WTC11 (cell line): ENCODE results near the gene DUSP9. TPM values are rescaled to one million over a fixed set of nuclear protein-coding genes. Genes with fewer than 3 reads are reported as not detected.

Experiments used
- ATAC-seq: fragments of 200-7000 bp; cut with Tn5 transposase; 2 replicates; pipeline ENCODE4 v1.10.0; 2021; ENCODE audit warnings: mild to moderate bottlenecking, moderate library complexity
- CTCF ChIA-PET: fragments of 300-600 bp; sonication (Branson Sonifier 250); formaldehyde crosslinking; loops from one replicate; lab custom pipeline; 2021; ENCODE audit warnings: antibody characterized with exemption; lab: Charles Lee
- POLR2A ChIA-PET: fragments of 350-600 bp; sonication (Branson Sonifier 250); formaldehyde crosslinking; loops from one replicate; lab custom pipeline; 2021; ENCODE audit warnings: antibody characterized with exemption; lab: Charles Lee
- DNase-seq: peaks from one replicate; pipeline ENCODE4 v3.0.0; 2021; ENCODE audit warnings: low spot score
- H3K27ac Mint-ChIP-seq: 2 replicates; pipeline ENCODE4 v1.8.0; 2021; ENCODE audit warnings: mixed read lengths
- H3K27me3 Mint-ChIP-seq: 2 replicates; pipeline ENCODE4 v1.8.0; 2021; ENCODE audit warnings: low read depth, mild to moderate bottlenecking, moderate library complexity, mixed read lengths
- H3K36me3 Mint-ChIP-seq: 2 replicates; pipeline ENCODE4 v1.8.0; 2021; ENCODE audit warnings: mixed read lengths
- H3K4me1 Mint-ChIP-seq: 2 replicates; pipeline ENCODE4 v1.8.0; 2022; ENCODE audit warnings: mixed read lengths
- H3K4me3 Mint-ChIP-seq: 2 replicates; pipeline ENCODE4 v1.8.0; 2021; ENCODE audit warnings: mild to moderate bottlenecking, moderate library complexity, mixed read lengths
- H3K9me3 Mint-ChIP-seq: 2 replicates; pipeline ENCODE4 v1.8.0; 2021; ENCODE audit warnings: mixed read lengths
- GRHL2 ChIP-seq: fragments of 250-450 bp; sonication (Bioruptor Pico); IDR thresholded peaks from 2 replicates; pipeline ENCODE4 v1.8.0; 2022; ENCODE audit warnings: mild to moderate bottlenecking, moderate library complexity; ENCODE audit not compliant: insufficient replicate concordance, severe bottlenecking
- GTF2I ChIP-seq: fragments of 250-450 bp; sonication (Bioruptor Pico); conservative IDR thresholded peaks from 2 replicates; pipeline ENCODE4 v1.4.0; 2021; ENCODE audit warnings: mild to moderate bottlenecking
- NFYB ChIP-seq: sonication (generic); formaldehyde crosslinking; conservative IDR thresholded peaks from 2 replicates; pipeline ENCODE4 v1.8.0; 2022; ENCODE audit warnings: low read depth, missing genetic modification reagents
- NR1H2 ChIP-seq: sonication (generic); formaldehyde crosslinking; IDR thresholded peaks from 2 replicates; pipeline ENCODE4 v1.9.0; 2021; ENCODE audit warnings: mild to moderate bottlenecking, moderate library complexity, missing genetic modification reagents
- RORB ChIP-seq: fragments of 250-450 bp; sonication (Bioruptor Pico); IDR thresholded peaks from 2 replicates; pipeline ENCODE4 v1.9.0; 2021; ENCODE audit warnings: mild to moderate bottlenecking
- TCF7 ChIP-seq: sonication (generic); formaldehyde crosslinking; IDR thresholded peaks from 2 replicates; pipeline ENCODE4 v1.8.0; 2022; ENCODE audit warnings: mild to moderate bottlenecking, low read depth, missing genetic modification reagents, moderate library complexity
- TEAD4 ChIP-seq: sonication (generic); formaldehyde crosslinking; IDR thresholded peaks from 2 replicates; pipeline ENCODE4 v1.8.0; 2022; ENCODE audit warnings: mild to moderate bottlenecking, missing genetic modification reagents
- ZBTB21 ChIP-seq: sonication (generic); formaldehyde crosslinking; IDR thresholded peaks from 2 replicates; pipeline ENCODE4 v1.8.1; 2023; ENCODE audit warnings: mild to moderate bottlenecking, missing genetic modification reagents, borderline replicate concordance
- ZNF121 ChIP-seq: sonication (generic); formaldehyde crosslinking; IDR thresholded peaks from 2 replicates; pipeline ENCODE4 v1.8.0; 2023; ENCODE audit warnings: missing genetic modification reagents
- ZNF219 ChIP-seq: sonication (generic); formaldehyde crosslinking; IDR thresholded peaks from 2 replicates; pipeline ENCODE4 v1.8.0; 2023; ENCODE audit warnings: missing genetic modification reagents, mild to moderate bottlenecking, borderline replicate concordance
- ZNF396 ChIP-seq: fragments of 250-450 bp; sonication (Bioruptor Pico); IDR thresholded peaks from 2 replicates; pipeline ENCODE4 v1.8.0; 2021; ENCODE audit warnings: mild to moderate bottlenecking, moderate library complexity, borderline replicate concordance
- ZNF416 ChIP-seq: fragments of 250-450 bp; sonication (Bioruptor Pico); IDR thresholded peaks from 2 replicates; pipeline ENCODE4 v1.9.0; 2021; ENCODE audit warnings: mild to moderate bottlenecking, inconsistent platforms
- ZNF423 ChIP-seq: fragments of 250-450 bp; sonication (Bioruptor Pico); IDR thresholded peaks from 2 replicates; pipeline ENCODE4 v2.1.2; 2022; ENCODE audit warnings: mild to moderate bottlenecking, moderate library complexity
- total RNA-seq: library from RNA; stranded (reverse); gene quantifications from 3 replicates; pipeline ENCODE4 v1.2.3, GENCODE V29; 2021
- TF ChIP-seq, protein P1 (sequence below): sonication (generic); formaldehyde crosslinking; IDR thresholded peaks from 2 replicates; pipeline ENCODE4 v1.8.1; 2023; ENCODE audit warnings: mild to moderate bottlenecking, moderate library complexity, missing genetic modification reagents
- TF ChIP-seq, protein P2 (sequence below): sonication (generic); formaldehyde crosslinking; IDR thresholded peaks from 2 replicates; pipeline ENCODE4 v1.8.1; 2023; ENCODE audit warnings: mild to moderate bottlenecking, missing genetic modification reagents, moderate library complexity
- TF ChIP-seq, protein P3 (sequence below): sonication (generic); formaldehyde crosslinking; IDR thresholded peaks from 2 replicates; pipeline ENCODE4 v1.8.0; 2023; ENCODE audit warnings: missing genetic modification reagents
- TF ChIP-seq, protein P4 (sequence below): fragments of 200-600 bp; IDR thresholded peaks from 2 replicates; pipeline ENCODE4 v1.8.0; 2022; ENCODE audit warnings: antibody characterized with exemption
- TF ChIP-seq, protein P5 (sequence below): sonication (generic); formaldehyde crosslinking; IDR thresholded peaks from 2 replicates; pipeline ENCODE4 v1.8.1; 2022; ENCODE audit warnings: mild to moderate bottlenecking, moderate library complexity, missing genetic modification reagents
- TF ChIP-seq, protein P6 (sequence below): fragments of 250-450 bp; sonication (Bioruptor Pico); IDR thresholded peaks from 2 replicates; pipeline ENCODE4 v1.8.0; 2021; ENCODE audit warnings: mild to moderate bottlenecking
- TF ChIP-seq, protein P7 (sequence below): sonication (generic); formaldehyde crosslinking; IDR thresholded peaks from 2 replicates; pipeline ENCODE4 v1.8.0; 2022; ENCODE audit warnings: mild to moderate bottlenecking, missing genetic modification reagents
- TF ChIP-seq, protein P8 (sequence below): fragments of 250-450 bp; sonication (Bioruptor Pico); IDR thresholded peaks from 2 replicates; pipeline ENCODE4 v1.9.0; 2021; ENCODE audit warnings: mild to moderate bottlenecking, borderline replicate concordance
- TF ChIP-seq, protein P9 (sequence below): sonication (generic); formaldehyde crosslinking; conservative IDR thresholded peaks from 2 replicates; pipeline ENCODE4 v1.8.1; 2022; ENCODE audit warnings: mild to moderate bottlenecking, missing genetic modification reagents

DUSP9 gene
- total RNA-seq, 1 experiment from 2014 or later, result 2.5 TPM

DNA sequence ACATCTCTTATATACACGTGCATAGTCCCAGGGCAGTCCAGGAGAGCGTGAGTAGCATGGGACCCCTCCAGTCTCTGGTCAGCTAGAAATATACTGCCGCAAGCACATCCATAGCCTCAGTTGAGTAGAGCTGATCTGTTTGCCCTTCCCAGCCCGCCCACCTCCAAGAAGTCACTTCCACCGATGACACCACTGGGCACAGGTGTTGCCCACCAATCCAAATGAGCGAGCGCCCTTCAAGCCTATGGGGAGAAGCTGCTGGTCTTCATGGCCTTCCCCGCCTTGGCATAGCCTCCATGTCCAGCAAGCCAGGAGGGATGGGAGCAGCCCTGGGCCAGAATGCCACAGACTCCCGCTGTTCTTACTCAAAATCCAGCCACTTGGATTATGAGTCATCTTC, 10.2 kb downstream of the DUSP9 start (continued):
- TF ChIP-seq GRHL2 (CRISPR knock-in tag), result no peak
- TF ChIP-seq, all 79 proteins: peak for 0

DNA sequence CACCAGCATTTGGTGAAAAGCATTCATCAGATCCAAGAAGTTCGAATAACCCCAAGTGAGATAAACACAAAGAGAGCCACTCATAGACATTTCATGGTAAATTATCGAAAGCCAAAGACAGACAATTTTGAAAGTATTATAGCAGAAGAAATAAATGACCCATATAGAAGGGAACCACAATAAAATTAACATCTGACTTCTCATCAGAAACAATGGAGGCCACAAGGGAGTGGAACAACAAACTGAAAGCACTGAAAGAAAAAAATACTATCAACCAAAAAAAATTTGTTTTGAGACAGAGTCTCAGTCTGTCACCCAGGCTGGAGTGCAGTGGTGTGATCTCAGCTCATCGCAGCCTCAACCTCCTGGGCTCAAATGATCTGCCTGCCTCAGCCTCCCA, 12.3 kb downstream of the DUSP9 start:
- Mint-ChIP-seq H3K36me3 (no peaks in the 10 kb centered on the region), H3K4me1 (no peaks in the 10 kb centered on the region; the same call in 1 of the 2 replicates)
- POLR2A ChIA-PET, result interaction anchor here (0.6 kb wide), 1 partner anchor 12 kb away, joined by 3 read pairs; the partner anchor contains the start of gene DUSP9
- no peak for TF ChIP-seq ZNF121 (CRISPR knock-in tag)
- no peak for TF ChIP-seq TCF7 (CRISPR knock-in tag)
- no peak for TF ChIP-seq ZBTB21 (CRISPR knock-in tag)
- TF ChIP-seq ZNF396 (CRISPR knock-in tag), result no peak
- no peak for TF ChIP-seq TEAD4
- TF ChIP-seq, protein P1, sequence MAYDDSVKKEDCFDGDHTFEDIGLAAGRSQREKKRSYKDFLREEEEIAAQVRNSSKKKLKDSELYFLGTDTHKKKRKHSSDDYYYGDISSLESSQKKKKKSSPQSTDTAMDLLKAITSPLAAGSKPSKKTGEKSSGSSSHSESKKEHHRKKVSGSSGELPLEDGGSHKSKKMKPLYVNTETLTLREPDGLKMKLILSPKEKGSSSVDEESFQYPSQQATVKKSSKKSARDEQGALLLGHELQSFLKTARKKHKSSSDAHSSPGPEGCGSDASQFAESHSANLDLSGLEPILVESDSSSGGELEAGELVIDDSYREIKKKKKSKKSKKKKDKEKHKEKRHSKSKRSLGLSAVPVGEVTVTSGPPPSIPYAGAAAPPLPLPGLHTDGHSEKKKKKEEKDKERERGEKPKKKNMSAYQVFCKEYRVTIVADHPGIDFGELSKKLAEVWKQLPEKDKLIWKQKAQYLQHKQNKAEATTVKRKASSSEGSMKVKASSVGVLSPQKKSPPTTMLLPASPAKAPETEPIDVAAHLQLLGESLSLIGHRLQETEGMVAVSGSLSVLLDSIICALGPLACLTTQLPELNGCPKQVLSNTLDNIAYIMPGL (CRISPR knock-in tag), result no peak
- TF ChIP-seq NR1H2 (CRISPR knock-in tag), result no peak
- TF ChIP-seq RORB (CRISPR knock-in tag), result no peak
- TF ChIP-seq, protein P2, sequence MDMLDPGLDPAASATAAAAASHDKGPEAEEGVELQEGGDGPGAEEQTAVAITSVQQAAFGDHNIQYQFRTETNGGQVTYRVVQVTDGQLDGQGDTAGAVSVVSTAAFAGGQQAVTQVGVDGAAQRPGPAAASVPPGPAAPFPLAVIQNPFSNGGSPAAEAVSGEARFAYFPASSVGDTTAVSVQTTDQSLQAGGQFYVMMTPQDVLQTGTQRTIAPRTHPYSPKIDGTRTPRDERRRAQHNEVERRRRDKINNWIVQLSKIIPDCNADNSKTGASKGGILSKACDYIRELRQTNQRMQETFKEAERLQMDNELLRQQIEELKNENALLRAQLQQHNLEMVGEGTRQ (CRISPR knock-in tag), result no peak
- TF ChIP-seq, protein P3, sequence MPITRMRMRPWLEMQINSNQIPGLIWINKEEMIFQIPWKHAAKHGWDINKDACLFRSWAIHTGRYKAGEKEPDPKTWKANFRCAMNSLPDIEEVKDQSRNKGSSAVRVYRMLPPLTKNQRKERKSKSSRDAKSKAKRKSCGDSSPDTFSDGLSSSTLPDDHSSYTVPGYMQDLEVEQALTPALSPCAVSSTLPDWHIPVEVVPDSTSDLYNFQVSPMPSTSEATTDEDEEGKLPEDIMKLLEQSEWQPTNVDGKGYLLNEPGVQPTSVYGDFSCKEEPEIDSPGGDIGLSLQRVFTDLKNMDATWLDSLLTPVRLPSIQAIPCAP, result no peak
- TF ChIP-seq NFYB, result no peak
- TF ChIP-seq, protein P4, sequence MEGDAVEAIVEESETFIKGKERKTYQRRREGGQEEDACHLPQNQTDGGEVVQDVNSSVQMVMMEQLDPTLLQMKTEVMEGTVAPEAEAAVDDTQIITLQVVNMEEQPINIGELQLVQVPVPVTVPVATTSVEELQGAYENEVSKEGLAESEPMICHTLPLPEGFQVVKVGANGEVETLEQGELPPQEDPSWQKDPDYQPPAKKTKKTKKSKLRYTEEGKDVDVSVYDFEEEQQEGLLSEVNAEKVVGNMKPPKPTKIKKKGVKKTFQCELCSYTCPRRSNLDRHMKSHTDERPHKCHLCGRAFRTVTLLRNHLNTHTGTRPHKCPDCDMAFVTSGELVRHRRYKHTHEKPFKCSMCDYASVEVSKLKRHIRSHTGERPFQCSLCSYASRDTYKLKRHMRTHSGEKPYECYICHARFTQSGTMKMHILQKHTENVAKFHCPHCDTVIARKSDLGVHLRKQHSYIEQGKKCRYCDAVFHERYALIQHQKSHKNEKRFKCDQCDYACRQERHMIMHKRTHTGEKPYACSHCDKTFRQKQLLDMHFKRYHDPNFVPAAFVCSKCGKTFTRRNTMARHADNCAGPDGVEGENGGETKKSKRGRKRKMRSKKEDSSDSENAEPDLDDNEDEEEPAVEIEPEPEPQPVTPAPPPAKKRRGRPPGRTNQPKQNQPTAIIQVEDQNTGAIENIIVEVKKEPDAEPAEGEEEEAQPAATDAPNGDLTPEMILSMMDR, result no peak
- TF ChIP-seq, protein P5, sequence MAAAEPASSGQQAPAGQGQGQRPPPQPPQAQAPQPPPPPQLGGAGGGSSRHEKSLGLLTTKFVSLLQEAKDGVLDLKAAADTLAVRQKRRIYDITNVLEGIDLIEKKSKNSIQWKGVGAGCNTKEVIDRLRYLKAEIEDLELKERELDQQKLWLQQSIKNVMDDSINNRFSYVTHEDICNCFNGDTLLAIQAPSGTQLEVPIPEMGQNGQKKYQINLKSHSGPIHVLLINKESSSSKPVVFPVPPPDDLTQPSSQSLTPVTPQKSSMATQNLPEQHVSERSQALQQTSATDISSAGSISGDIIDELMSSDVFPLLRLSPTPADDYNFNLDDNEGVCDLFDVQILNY (CRISPR knock-in tag), result no peak
- no peak for TF ChIP-seq ZNF219 (CRISPR knock-in tag)
- TF ChIP-seq, protein P6, sequence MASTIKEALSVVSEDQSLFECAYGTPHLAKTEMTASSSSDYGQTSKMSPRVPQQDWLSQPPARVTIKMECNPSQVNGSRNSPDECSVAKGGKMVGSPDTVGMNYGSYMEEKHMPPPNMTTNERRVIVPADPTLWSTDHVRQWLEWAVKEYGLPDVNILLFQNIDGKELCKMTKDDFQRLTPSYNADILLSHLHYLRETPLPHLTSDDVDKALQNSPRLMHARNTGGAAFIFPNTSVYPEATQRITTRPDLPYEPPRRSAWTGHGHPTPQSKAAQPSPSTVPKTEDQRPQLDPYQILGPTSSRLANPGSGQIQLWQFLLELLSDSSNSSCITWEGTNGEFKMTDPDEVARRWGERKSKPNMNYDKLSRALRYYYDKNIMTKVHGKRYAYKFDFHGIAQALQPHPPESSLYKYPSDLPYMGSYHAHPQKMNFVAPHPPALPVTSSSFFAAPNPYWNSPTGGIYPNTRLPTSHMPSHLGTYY (CRISPR knock-in tag), result no peak
- TF ChIP-seq, all 79 proteins: peak for 0
- DNase-seq (no peak), ATAC-seq (no peak)
- Mint-ChIP-seq H3K27me3 (peaks cover 24% of the 10 kb centered on the region), H3K9me3 (peaks cover 4% of the 10 kb centered on the region; the same call in 1 of the 2 replicates), H3K27ac (no peak overlapping the region), H3K4me3 (no peak overlapping the region)
- CTCF ChIA-PET, result interaction anchor here (0.9 to 1.0 kb wide), 2 partner anchors 10 to 49 kb away, joined by 3 to 5 read pairs; no protein-coding TSS in a partner anchor

DNA sequence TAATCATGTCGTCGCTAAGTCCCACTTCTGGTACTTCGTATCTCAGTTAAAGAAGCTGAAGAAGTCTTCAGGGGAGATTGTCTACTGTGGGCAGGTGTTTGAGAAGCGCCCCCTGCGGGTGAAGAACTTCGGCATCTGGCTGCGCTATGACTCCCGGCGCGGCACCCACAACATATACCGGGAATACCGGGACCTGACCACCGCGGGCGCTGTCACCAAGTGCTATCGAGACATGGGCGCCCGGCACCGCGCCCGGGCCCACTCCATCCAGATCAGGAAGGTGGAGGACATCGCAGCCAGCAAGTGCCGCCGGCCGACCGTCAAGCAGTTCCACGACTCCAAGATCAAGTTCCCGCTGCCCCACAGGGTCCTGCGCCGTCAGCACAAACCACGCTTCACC, 15.3 kb downstream of the DUSP9 start:
- Mint-ChIP-seq H3K4me3 (peak overlapping the region; percentile 50), H3K27me3 (peaks cover 48% of the 10 kb centered on the region), H3K9me3 (peaks cover 4% of the 10 kb centered on the region; the same call in 1 of the 2 replicates), H3K4me1 (no peaks in the 10 kb centered on the region; the same call in 1 of the 2 replicates), H3K36me3 (no peaks in the 10 kb centered on the region), H3K27ac (no peak overlapping the region)
- ChIA-PET POLR2A (no interaction called here), CTCF (interaction anchor here (0.8 to 3.6 kb wide), 9 partner anchors 13 to 123 kb away, joined by 3 to 15 read pairs (median 5); partner anchors contain the start of gene DUSP9)
- ATAC-seq (peak; percentile 81), DNase-seq (peak; percentile 75)
- 0 out of 2 replicates have a peak, but pooled peaks have one; percentile 16 for TF ChIP-seq ZNF423 (CRISPR knock-in tag)
- TF ChIP-seq, protein P7, sequence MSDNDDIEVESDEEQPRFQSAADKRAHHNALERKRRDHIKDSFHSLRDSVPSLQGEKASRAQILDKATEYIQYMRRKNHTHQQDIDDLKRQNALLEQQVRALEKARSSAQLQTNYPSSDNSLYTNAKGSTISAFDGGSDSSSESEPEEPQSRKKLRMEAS (CRISPR knock-in tag), result no peak
- TF ChIP-seq GTF2I (CRISPR knock-in tag), result no peak
- no peak for TF ChIP-seq ZNF416 (CRISPR knock-in tag)
- TF ChIP-seq, protein P8, sequence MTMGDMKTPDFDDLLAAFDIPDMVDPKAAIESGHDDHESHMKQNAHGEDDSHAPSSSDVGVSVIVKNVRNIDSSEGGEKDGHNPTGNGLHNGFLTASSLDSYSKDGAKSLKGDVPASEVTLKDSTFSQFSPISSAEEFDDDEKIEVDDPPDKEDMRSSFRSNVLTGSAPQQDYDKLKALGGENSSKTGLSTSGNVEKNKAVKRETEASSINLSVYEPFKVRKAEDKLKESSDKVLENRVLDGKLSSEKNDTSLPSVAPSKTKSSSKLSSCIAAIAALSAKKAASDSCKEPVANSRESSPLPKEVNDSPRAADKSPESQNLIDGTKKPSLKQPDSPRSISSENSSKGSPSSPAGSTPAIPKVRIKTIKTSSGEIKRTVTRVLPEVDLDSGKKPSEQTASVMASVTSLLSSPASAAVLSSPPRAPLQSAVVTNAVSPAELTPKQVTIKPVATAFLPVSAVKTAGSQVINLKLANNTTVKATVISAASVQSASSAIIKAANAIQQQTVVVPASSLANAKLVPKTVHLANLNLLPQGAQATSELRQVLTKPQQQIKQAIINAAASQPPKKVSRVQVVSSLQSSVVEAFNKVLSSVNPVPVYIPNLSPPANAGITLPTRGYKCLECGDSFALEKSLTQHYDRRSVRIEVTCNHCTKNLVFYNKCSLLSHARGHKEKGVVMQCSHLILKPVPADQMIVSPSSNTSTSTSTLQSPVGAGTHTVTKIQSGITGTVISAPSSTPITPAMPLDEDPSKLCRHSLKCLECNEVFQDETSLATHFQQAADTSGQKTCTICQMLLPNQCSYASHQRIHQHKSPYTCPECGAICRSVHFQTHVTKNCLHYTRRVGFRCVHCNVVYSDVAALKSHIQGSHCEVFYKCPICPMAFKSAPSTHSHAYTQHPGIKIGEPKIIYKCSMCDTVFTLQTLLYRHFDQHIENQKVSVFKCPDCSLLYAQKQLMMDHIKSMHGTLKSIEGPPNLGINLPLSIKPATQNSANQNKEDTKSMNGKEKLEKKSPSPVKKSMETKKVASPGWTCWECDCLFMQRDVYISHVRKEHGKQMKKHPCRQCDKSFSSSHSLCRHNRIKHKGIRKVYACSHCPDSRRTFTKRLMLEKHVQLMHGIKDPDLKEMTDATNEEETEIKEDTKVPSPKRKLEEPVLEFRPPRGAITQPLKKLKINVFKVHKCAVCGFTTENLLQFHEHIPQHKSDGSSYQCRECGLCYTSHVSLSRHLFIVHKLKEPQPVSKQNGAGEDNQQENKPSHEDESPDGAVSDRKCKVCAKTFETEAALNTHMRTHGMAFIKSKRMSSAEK (CRISPR knock-in tag), result no peak
- TF ChIP-seq, protein P9, sequence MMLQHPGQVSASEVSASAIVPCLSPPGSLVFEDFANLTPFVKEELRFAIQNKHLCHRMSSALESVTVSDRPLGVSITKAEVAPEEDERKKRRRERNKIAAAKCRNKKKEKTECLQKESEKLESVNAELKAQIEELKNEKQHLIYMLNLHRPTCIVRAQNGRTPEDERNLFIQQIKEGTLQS (CRISPR knock-in tag), result no peak
